CD4-positive, CD25-positive, alpha-beta regulatory T cell (primary cell): ENCODE data around the gene ACTN1. TPM values are rescaled to one million over a fixed set of nuclear protein-coding genes. Genes with fewer than 3 reads are reported as not detected.

Source experiments
- ATAC-seq, 2 donors: fragments of 150-1000 bp; cut with Tn5 transposase; one replicate each; pipeline ENCODE4 v1.10.0; 2021; ENCODE audit warnings: low read depth in 2 of 2, moderate number of reproducible peaks in 2 of 2, moderate library complexity in 1 of 2
- DNase-seq, 3 donors: peaks; one replicate each; pipeline versions ENCODE4 v3.0.0 to v3.0.0-alpha.2; 2012 to 2022; ENCODE audit warnings: mixed read lengths in 1 of 3
- H3K27ac ChIP-seq: one replicate; pipeline ENCODE4 v1.7.0; 2013; ENCODE audit warnings: mild to moderate bottlenecking, low read length; ENCODE audit not compliant: insufficient read depth, poor library complexity, severe bottlenecking
- H3K27me3 ChIP-seq: one replicate; pipeline ENCODE4 v1.7.0; 2013; ENCODE audit warnings: low read length; ENCODE audit not compliant: control insufficient read depth, insufficient read depth
- H3K36me3 ChIP-seq: one replicate; pipeline ENCODE4 v1.7.0; 2013; ENCODE audit warnings: mild to moderate bottlenecking, low read length, moderate library complexity; ENCODE audit not compliant: control insufficient read depth, insufficient read depth
- H3K4me1 ChIP-seq: 2 replicates; pipeline ENCODE4 v1.7.0; 2013; ENCODE audit warnings: mild to moderate bottlenecking, low read length; ENCODE audit not compliant: insufficient read depth, control insufficient read depth, poor library complexity, severe bottlenecking
- H3K4me3 ChIP-seq: one replicate; pipeline ENCODE4 v1.7.0; 2013; ENCODE audit warnings: low read depth, mild to moderate bottlenecking, low read length, moderate library complexity
- H3K9me3 ChIP-seq, 2 experiments: 1 replicate in 1 of 2; 2 replicates in 1 of 2; pipeline ENCODE4 v1.7.0; 2013; ENCODE audit warnings: low read length in 2 of 2, mild to moderate bottlenecking in 1 of 2, moderate library complexity in 1 of 2; ENCODE audit not compliant: control insufficient read depth in 2 of 2
- H3K27ac Mint-ChIP-seq, 3 donors: one replicate each; pipeline ENCODE4 v1.8.0; 2020 to 2022; ENCODE audit warnings: mild to moderate bottlenecking in 3 of 3, mixed read lengths in 3 of 3, moderate library complexity in 2 of 3
- H3K27me3 Mint-ChIP-seq: one replicate; pipeline ENCODE4 v1.8.0; 2022; ENCODE audit warnings: mild to moderate bottlenecking, mixed read lengths
- H3K36me3 Mint-ChIP-seq: one replicate; pipeline ENCODE4 v1.8.0; 2020; ENCODE audit warnings: mixed read lengths
- H3K4me1 Mint-ChIP-seq, 4 donors: one replicate each; pipeline ENCODE4 v1.8.0; 2020 to 2022; ENCODE audit warnings: mixed read lengths in 4 of 4, mild to moderate bottlenecking in 1 of 4
- H3K4me3 Mint-ChIP-seq, 4 donors: one replicate each; pipeline ENCODE4 v1.8.0; 2020 to 2022; ENCODE audit warnings: mild to moderate bottlenecking in 4 of 4, mixed read lengths in 4 of 4, moderate library complexity in 3 of 4
- H3K9me3 Mint-ChIP-seq, 7 donors: one replicate each; pipeline ENCODE4 v1.8.0; 2020 to 2022; ENCODE audit warnings: mixed read lengths in 7 of 7, mild to moderate bottlenecking in 3 of 7, moderate library complexity in 2 of 7
- polyA plus RNA-seq, 4 donors: library from polyadenylated mRNA; unstranded; fragments of 300-500 nt; fragmentation: Illumina TruSeq; gene quantifications; one replicate each; pipeline ENCODE4 v1.2.3, GENCODE V29; 2021
- total RNA-seq: library from RNA; stranded (reverse); gene quantifications from one replicate; pipeline ENCODE4 v1.2.3, GENCODE V29; 2022

Gene ACTN1
- total and polyA plus RNA-seq, 5 donors from 2014 or later: 28.3 to 78.8 (median 47.5) TPM

DNA sequence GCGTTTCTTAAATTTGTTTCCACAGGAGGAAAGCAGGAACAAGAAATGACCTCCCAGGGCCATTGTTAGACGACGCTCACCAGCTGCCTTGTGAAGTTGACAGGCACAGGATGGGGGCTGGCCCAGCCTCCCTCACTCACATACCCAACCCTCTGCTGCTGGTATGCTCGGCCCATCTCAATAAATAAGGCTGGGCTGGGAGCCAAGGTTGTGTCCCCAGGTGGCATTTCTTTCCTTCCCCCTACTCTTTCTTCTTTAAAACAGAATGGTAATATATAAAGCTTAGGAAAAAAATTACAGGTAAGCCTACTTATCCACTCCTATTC is 93.0 kb downstream of the ACTN1 start:
- Histone ChIP-seq H3K27ac (no peak overlapping the region), H3K36me3 (peaks cover 45% of the 10 kb centered on the region), H3K4me3 (no peak overlapping the region), H3K4me1 (no peaks in the 10 kb centered on the region), H3K9me3 (no peaks in the 10 kb centered on the region), H3K27me3 (no peaks in the 10 kb centered on the region)
- Mint-ChIP-seq H3K36me3 (peaks cover 44% of the 10 kb centered on the region), H3K4me3 (no peak overlapping the region), H3K4me1 (no peaks in the 10 kb centered on the region), H3K9me3 (peaks cover 0 to 2% (median 0%) of the 10 kb centered on the region in 7 donors), H3K27ac (no peak overlapping the region), H3K27me3 (no peaks in the 10 kb centered on the region)
- DNase-seq (no peak), ATAC-seq (no peak)

DNA sequence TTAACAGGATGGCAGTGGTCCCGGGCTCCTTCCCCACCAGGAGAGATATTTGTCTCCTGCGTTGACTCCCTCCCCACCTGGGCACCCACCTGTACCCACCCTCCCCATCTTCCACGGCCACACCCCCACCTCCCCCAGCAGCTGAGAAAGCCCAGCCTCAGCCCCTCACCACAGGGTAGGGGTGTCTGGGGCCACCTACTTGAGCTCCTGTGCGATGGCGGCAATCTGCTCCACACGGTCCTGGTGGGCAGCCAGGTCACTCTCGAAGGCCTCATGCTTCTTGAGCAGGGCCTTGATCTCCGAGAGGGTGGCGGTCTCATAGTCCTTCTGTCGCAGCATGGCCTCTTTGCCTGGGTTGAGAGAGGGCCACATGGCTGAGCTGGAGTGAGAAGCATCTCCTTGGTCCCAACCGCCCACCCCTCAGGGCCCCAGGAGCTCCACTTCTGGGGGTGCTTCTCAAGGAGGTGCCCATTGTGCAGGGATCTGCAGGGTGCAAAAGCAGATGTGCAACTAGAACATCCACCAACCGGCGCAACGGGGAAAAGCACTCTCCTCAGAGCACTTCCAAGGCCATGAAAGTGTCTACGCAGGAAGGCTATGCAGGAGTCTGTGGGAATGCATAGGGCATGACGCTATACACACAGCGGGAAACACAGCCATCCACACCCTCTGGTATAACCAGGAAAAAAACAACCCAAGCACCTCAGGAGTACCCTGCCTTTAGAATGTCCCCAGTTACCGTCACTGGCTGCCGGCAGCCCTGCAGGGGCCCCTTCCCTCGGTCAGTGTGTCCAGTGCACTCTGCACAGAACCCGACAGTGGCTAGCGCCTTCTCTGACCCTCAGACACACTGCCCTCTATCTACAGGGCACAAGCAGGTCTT is 93.6 kb downstream of the ACTN1 start:
- no peaks in the 10 kb centered on the region for H3K4me1 Mint-ChIP-seq
- peaks cover 50% of the 10 kb centered on the region for H3K36me3 ChIP-seq
- H3K27me3 Mint-ChIP-seq: no peaks in the 10 kb centered on the region
- no peak overlapping the region for H3K4me3 ChIP-seq
- H3K27ac ChIP-seq: no peak overlapping the region
- peaks cover 47% of the 10 kb centered on the region for H3K36me3 Mint-ChIP-seq
- H3K27ac Mint-ChIP-seq: no peak overlapping the region
- no peak for DNase-seq
- H3K9me3 ChIP-seq: no peaks in the 10 kb centered on the region
- H3K4me3 Mint-ChIP-seq: no peak overlapping the region
- H3K4me1 ChIP-seq: no peaks in the 10 kb centered on the region
- ATAC-seq: no peak
- no peaks in the 10 kb centered on the region for H3K27me3 ChIP-seq
- H3K9me3 Mint-ChIP-seq: peaks cover 0 to 2% (median 0%) of the 10 kb centered on the region in 7 donors

GRCh38 chr14:68884031-68885030 is 94.8 kb downstream of the ACTN1 start:
- ATAC-seq (no peak), DNase-seq (no peak)
- Mint-ChIP-seq H3K4me1 (no peaks in the 10 kb centered on the region), H3K27ac (no peak overlapping the region), H3K9me3 (peaks cover 0 to 2% (median 0%) of the 10 kb centered on the region in 7 donors), H3K27me3 (no peaks in the 10 kb centered on the region), H3K36me3 (peaks cover 50% of the 10 kb centered on the region), H3K4me3 (no peak overlapping the region)
- Histone ChIP-seq H3K27me3 (no peaks in the 10 kb centered on the region), H3K36me3 (peaks cover 50% of the 10 kb centered on the region), H3K4me1 (no peaks in the 10 kb centered on the region), H3K9me3 (no peaks in the 10 kb centered on the region), H3K4me3 (no peak overlapping the region), H3K27ac (no peak overlapping the region)

- H3K4me1 Mint-ChIP-seq: no peaks in the 10 kb centered on the region
- no peaks in the 10 kb centered on the region for H3K27me3 Mint-ChIP-seq
- H3K4me1 ChIP-seq: no peaks in the 10 kb centered on the region
- H3K9me3 ChIP-seq: no peaks in the 10 kb centered on the region
- no peak for DNase-seq
- no peak overlapping the region for H3K4me3 ChIP-seq
- no peak for ATAC-seq
- peaks cover 45% of the 10 kb centered on the region for H3K36me3 Mint-ChIP-seq
- no peak overlapping the region for H3K27ac Mint-ChIP-seq
- peaks cover 51% of the 10 kb centered on the region for H3K36me3 ChIP-seq
- no peak overlapping the region for H3K27ac ChIP-seq
- H3K27me3 ChIP-seq: no peaks in the 10 kb centered on the region
- H3K9me3 Mint-ChIP-seq: peaks cover 0 to 2% (median 0%) of the 10 kb centered on the region in 7 donors
- H3K4me3 Mint-ChIP-seq: no peak overlapping the region
Measured at GRCh38 chr14:68882235-68882634, 96.9 kb downstream of the ACTN1 start.

GRCh38 chr14:68881396-68881795 is 97.7 kb downstream of the ACTN1 start:
- H3K9me3 Mint-ChIP-seq: peaks cover 0 to 2% (median 0%) of the 10 kb centered on the region in 7 donors
- H3K36me3 Mint-ChIP-seq: peaks cover 50% of the 10 kb centered on the region
- no peak for DNase-seq
- H3K9me3 ChIP-seq: no peaks in the 10 kb centered on the region
- H3K4me1 ChIP-seq: no peaks in the 10 kb centered on the region
- H3K4me3 Mint-ChIP-seq: no peak overlapping the region
- H3K4me1 Mint-ChIP-seq: no peaks in the 10 kb centered on the region
- H3K36me3 ChIP-seq: peaks cover 54% of the 10 kb centered on the region
- H3K27ac ChIP-seq: no peak overlapping the region
- H3K27me3 Mint-ChIP-seq: no peaks in the 10 kb centered on the region
- no peak overlapping the region for H3K4me3 ChIP-seq
- ATAC-seq: no peak
- peak overlapping the region in 2 of 3 donors; percentile 23 to 56 for H3K27ac Mint-ChIP-seq
- H3K27me3 ChIP-seq: no peaks in the 10 kb centered on the region

DNA sequence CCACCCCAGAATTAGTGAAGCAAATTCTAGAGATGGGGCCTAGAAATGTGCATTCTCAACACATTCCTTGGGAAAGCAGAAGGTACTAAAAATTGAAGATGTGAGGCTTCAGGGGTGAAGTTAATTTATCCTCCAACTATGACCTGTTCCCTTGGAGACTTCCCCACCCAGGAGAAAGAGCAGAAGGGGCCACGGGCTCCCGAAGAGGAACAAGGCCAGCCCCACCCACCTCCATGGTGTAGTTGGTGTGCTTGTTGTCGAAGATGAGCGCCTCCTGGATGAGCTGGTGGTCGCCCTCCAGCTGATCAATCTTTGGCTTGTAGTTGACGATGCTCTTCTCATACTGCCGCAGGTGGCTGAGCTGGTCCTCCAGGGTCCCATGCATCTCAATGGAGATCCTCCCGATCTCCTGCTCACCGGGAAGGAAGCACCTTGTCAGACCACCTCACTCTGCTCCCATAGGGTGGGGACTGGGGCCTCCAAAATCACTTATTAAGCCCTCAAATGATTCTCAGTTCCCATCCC is 98.5 kb downstream of the ACTN1 start:
- Histone ChIP-seq H3K27ac (no peak overlapping the region), H3K4me1 (no peaks in the 10 kb centered on the region), H3K4me3 (no peak overlapping the region), H3K36me3 (peaks cover 56% of the 10 kb centered on the region), H3K27me3 (no peaks in the 10 kb centered on the region), H3K9me3 (no peaks in the 10 kb centered on the region)
- no peak for DNase-seq
- peaks cover 0 to 2% (median 0%) of the 10 kb centered on the region in 7 donors for H3K9me3 Mint-ChIP-seq
- H3K27ac Mint-ChIP-seq: peak overlapping the region in 1 of 3 donors; percentile 25
- ATAC-seq: no peak
- no peaks in the 10 kb centered on the region for H3K4me1 Mint-ChIP-seq
- no peaks in the 10 kb centered on the region for H3K27me3 Mint-ChIP-seq
- peaks cover 50% of the 10 kb centered on the region for H3K36me3 Mint-ChIP-seq
- no peak overlapping the region for H3K4me3 Mint-ChIP-seq

DNA sequence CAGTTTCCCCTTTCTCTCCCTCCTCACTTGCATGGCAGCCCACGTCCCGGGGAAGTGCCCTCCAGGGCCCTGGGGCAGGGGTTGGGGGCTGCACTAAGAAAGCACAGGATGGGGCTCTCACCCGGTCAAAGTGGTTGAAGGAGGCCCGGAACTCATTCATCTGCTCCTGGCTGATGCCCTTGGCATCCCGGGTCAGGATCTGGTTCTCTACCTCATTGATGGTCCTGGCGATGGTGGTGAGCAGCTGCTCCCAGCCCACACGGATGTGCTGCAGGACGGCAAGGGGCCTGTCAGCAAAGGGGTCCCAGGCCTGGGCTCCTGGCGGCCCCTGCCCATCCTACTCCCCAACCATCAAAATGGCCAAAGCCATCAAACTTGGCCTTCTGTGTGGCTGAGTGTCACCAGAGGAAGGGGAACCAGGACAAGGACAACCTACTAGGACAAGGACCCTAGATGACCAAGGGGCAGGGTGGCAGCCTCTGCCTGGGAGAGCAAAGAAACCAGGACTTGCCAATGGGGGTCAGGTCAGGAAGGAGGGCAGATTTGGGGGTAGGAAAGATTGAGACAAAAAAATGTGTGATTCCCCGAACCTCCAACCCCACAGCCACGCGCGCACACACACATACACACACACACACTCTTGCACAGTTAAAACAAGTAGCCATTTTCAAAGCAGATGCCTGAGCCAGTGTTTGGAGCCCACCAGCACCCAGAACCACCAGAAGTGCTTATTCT is 99.1 kb downstream of the ACTN1 start:
- Mint-ChIP-seq H3K4me1 (no peaks in the 10 kb centered on the region), H3K4me3 (no peak overlapping the region), H3K36me3 (peaks cover 54% of the 10 kb centered on the region), H3K27ac (peak overlapping the region in 1 of 3 donors; percentile 25), H3K9me3 (peaks cover 0 to 2% (median 0%) of the 10 kb centered on the region in 7 donors), H3K27me3 (no peaks in the 10 kb centered on the region)
- Histone ChIP-seq H3K4me1 (no peaks in the 10 kb centered on the region), H3K4me3 (no peak overlapping the region), H3K27me3 (no peaks in the 10 kb centered on the region), H3K36me3 (peaks cover 57% of the 10 kb centered on the region), H3K9me3 (no peaks in the 10 kb centered on the region), H3K27ac (no peak overlapping the region)
- ATAC-seq (no peak), DNase-seq (no peak)
